ENCODE results near the gene HNRNPR.

- TF ChIP-seq CTCF (IDR thresholded peaks at IDR 0.05) = no peak
- TF ChIP-seq POLR2A (IDR thresholded peaks at IDR 0.05; ENCODE audit: low read depth) = no peak
- TF ChIP-seq POLR2AphosphoS5 (IDR thresholded peaks at IDR 0.05) = no peak
Measured at GRCh38 chr1:23393706-23394105, 49.6 kb upstream of the HNRNPR start.
